GM21423 (cell line): ENCODE results near the gene PSME2.
"Not testable (repeated sequence)": the region's sequence is repeated elsewhere in the genome, so short reads cannot be mapped to it uniquely, and the experiment has no call there.

Experiments used
- ATAC-seq: cut with Tn5 transposase; IDR thresholded peaks from one replicate; pipeline ENCODE4 v1.9.1; 2021; ENCODE audit warnings: mild to moderate bottlenecking, moderate library complexity; ENCODE audit not compliant: unreplicated experiment

PSME2 gene

GRCh38 chr14:24116128-24116814 lies 30.1 kb downstream of the PSME2 start:
- ATAC-seq, result no peak

- no peak for ATAC-seq
Observed at GRCh38 chr14:24115422-24116127, 30.8 kb downstream of the PSME2 start.

DNA sequence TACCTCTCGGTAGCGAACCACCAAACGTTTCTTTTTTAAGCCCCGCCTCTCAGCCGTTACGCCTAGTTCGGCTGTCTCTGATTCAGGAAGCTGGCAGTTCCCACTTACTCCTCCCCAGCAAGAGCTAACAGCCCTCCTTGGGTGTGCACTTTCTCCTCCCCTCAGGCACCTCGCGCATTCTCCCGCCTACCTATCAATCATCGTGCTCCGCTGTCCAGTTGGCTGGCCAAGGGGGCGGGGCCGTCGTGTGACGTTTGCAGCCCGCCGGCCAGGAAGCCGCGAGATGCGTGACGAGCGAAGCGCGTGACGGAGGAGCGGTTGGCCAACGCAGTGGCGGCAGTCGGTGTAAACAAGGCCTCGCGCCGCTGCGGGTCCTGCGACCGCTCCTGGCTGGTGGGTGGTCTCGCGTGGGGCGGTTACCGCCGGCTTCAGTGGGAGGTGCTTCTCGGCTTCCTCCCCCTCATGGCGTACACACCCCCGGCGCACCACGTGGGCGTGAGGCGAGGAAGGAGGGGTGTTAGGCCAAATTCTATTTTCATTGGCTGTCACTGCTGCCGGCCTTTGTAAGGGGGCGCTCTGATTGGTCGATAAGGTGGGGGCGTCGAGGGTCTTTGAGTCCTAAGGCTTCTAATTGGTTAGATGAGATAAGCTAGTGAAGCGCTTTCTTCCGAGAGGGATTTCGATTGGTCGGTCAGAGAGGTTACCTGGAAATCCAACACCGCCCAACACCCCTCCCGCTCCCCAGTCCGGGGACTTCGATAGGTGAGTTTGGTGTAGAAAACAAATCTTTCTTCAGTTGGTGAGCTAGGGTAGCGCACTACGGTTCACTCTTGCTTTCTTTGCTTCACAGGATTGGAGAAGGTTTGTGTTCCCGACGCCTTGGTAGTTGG lies 31.6 kb downstream of the PSME2 start, which contains the start of the genes DCAF11 and NRL:
DCAF11 (plus strand) TSS at position 246 of the 890 bp plus-strand sequence. CDS start 818 bp downstream, outside the sequence.
NRL (minus strand) TSS at position 418 of the 890 bp plus-strand sequence. CDS start 32,101 bp downstream, outside the sequence.
- ATAC-seq, result peak; percentile 82

DNA sequence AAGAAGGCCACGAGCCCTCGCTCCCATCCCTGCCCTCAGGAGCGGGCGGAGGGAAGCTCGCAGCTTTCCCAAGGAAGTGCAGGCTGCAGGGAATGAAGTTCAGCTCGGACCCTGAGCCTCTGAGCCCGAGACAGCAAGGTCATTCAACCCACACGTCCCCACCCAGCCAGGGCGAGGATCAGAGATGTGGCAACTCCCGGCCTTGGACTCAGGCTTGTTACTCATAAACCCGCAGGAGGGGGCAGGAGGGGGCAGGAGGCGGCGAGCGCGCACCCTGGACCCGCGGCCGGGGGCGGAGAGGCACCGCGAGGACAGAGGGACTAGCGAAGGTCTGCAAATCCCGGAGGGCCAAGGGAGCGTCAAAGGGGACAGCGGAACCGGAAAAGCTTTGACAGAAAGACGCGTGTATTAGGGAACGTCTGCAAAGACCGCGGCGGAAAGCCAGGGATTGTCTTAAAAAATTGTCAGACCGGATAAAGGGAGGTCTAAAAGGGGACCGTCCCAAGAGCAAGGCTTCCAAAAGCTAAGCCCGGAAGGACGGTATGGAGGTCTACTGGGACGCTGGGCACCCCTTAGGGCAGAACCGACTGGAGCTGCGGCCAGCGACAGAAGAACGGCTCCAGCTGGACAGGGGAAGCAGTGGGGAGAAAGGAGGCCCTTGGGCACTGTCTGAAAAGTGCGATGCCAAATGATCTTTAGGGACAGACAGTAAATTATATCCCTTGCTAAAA lies 32.4 kb downstream of the PSME2 start:
- ATAC-seq, result peak; percentile 28

DNA sequence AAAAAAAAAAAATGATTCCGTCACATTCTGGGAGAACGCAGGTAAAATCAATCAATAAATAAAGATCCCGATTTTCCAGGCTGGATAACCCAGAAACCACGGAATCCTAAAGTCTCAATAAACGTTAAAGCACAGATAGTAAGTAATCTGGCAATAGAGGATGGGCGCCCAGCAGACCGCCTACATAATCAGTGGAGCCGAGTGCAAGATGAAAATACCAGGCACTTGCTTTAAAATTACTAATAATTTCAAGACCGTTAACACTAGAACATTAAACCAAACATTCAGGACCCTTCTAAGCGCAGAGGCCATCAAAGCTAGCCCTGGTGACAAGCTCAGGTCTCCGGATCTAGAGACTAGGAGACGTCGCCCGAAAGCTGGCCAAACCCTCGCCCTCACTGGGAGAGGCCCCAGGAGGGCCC lies 33.0 kb downstream of the PSME2 start:
- no peak for ATAC-seq

DNA sequence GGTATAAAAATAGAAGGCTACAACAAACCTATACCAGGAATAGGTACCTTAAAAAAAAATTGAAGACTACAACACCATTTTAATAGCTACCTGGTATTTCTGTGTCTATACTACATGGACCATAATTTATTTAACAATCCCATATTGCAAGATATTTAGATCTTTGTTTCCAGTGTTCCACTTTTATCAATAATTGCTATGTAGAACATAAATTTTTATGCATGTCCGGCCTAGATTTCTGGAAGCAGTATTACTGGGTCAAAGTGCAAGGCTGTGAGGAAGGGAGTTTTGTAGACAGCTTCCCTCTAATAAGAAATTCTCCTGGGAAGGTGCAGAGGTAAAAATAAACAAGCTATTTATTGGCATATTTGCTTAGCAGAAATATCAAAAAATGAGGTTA lies 35.9 kb downstream of the PSME2 start:
- ATAC-seq, result no peak

GRCh38 chr14:24110060-24110459 lies 36.4 kb downstream of the PSME2 start:
- ATAC-seq, result no peak

DNA sequence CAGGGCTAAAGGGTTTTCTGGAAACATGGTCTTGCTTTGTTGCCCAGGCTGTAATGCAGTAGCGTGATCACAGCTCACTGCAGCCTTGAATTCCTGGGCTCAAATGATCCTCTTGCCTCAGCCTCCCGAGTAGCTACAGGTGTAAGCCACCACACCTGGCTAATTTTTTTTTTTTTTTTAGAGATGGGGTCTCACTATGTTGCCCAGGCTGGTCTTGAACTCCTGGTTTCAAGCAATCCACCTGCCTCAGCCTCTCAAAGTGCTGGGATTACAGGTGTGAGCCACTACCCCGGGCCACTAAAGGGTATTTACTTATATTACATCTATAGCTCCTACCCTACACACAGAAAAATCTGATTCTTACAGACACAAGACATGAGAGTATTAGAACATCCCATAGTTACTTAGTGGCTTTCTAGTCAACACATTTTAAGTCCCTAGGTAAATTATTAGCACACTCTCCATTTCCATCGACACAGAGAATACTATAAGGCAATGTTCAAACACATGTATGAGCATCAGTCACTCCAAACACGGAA lies 38.0 kb downstream of the PSME2 start:
- no peak for ATAC-seq

GRCh38 chr14:24106672-24107271 lies 39.6 kb downstream of the PSME2 start:
- ATAC-seq, result no peak

DNA sequence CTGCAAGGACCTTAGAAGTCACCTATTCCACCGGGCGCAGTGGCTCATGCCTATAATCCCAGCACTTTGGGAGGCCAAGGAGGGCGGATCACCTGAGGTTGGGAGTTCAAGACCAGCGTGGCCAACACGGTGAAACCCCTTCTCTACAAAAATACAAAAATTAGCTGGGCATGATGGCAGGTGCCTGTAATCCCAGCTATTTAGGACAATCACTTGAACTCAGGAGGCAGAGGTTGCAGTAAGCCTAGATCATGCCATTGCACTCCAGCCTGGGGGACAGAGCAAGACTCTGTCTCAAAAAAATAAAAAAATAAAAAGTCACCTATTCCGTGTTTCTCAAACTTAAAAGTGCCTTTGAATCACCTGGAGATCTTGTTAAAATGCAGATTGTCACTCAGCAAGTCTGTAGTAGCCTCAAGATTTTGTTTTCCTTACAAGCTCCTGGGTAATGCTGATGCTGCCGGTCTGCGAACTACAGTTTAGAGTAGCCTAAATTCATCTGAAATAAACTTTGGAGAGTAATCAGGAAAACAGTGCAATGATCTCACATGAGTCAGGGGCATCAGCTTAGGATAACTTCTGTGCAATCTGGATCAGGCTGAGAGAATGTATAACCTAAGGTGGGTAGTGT lies 40.7 kb downstream of the PSME2 start:
- ATAC-seq, result not testable (repeated sequence)

DNA sequence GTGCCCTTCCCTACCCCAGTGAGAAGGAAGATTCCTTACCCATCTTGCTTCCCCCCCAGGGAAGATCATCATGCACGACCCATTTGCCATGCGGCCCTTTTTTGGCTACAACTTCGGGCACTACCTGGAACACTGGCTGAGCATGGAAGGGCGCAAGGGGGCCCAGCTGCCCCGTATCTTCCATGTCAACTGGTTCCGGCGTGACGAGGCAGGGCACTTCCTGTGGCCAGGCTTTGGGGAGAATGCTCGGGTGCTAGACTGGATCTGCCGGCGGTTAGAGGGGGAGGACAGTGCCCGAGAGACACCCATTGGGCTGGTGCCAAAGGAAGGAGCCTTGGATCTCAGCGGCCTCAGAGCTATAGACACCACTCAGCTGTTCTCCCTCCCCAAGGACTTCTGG lies 43.0 kb downstream of the PSME2 start:
- ATAC-seq, result no peak

DNA sequence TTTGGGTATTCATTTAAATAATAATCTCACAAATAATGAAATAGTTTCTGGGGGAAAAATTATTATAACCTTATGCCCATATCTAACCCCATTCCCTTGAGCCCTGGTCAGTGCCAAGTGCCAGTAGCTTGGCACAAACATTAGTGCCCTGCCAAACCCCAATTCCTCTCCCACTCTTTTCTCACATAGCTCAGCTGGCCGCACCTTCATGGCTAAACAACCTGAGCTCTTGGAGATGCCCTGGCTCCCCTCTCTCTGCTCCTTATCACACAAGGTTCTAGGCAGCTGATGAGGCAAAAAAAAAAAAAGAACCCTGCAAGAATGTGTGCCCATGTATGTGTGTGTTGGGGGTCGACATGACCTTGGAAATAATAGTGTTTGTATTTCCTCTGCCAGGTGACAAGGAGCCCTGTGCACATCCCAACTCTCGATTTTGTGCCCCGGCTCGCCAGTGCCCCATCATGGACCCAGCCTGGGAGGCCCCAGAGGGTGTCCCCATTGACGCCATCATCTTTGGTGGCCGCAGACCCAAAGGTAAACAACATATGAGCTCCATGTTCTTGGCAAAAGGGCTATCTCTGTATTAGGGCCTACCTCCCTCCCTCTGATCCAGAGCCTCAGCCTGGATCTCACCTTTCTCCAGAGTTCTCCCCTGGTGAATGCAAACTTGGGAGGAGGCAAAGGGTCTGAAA lies 43.9 kb downstream of the PSME2 start:
- ATAC-seq, result no peak

- no peak for ATAC-seq
Observed at GRCh38 chr14:24100982-24101494, 45.4 kb downstream of the PSME2 start.

DNA sequence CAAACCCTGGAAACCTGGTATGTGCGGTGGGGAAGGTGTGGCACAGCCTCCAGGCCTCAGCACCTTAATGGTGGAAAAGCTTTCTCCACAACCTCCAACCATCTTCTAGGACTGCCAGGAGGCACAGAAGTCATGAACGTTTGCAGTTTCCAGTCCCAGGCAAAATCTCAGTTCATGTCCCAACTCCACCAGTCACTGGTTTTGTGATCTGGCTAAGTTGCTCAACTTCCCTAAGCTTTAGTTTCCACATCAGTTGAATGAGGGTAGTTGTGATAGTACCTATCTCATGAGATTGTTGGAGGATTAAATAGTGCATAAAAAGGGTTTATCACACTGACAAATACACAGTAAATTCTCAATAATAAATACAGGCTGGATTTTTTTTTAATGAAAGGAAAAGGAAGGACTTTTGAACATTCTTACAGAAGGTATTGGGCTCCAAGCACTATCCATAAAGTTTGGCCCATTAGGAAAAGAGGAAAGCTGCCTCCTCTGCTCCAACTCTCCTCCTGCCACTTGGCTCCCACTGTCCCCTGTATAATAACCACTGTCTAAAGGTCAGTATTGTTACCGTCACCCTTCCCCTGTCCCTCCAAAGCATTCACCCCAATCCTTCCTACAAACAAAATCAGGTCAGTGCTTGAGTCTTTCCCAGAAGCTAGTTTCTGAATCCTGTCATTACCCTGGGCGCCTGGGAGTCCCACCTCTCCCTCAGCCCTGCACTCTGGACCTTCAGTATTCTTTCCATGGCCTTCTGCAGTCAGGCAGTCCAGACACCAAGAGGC lies 46.0 kb downstream of the PSME2 start:
- no peak for ATAC-seq

DNA sequence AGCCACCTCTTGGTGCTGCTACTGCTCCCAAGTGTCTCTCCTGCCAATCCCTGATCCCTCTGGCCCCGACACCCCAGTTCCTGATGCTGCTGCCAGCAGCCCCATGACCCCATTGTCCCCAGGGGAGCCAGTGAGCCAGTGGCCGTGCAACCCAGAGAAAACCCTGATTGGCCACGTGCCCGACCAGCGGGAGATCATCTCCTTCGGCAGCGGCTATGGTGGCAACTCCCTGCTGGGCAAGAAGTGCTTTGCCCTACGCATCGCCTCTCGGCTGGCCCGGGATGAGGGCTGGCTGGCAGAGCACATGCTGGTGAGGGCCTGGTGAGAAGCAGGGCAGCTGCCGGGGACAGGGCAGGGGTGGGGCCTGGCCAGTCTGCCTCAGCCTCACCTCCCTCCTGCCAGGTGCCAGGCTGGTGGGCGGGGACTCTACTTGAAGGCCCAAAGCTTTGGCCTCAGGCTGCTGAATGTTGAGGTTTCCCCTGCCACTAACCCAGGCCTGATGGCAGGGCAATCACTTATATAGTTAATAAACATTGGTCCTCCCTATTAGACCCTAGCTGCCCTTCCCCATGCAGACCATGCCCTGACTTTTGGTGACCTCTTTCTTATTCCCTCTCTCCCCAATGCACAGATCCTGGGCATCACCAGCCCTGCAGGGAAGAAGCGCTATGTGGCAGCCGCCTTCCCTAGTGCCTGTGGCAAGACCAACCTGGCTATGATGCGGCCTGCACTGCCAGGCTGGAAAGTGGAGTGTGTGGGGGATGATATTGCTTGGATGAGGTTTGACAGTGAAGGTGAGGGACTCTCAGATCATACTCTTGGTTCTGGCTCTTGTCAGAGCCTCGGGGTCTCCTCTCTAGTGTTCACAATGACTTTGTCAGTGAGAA lies 47.2 kb downstream of the PSME2 start:
- ATAC-seq, result no peak

- ATAC-seq, result no peak
Observed at GRCh38 chr14:24098229-24098926, 48.0 kb downstream of the PSME2 start.
